Measurements from ENCODE around the gene HDDC2. TPM values are rescaled to one million over a fixed set of nuclear protein-coding genes. Genes with fewer than 3 reads are reported as not detected.

The HDDC2 gene
- total and polyA plus RNA-seq, 2 of the 8 experiments (the other 6 are each of a cell fraction or from before 2014, with no cell fraction given) = 89.3 to 129 TPM

GRCh38 chr6:125270380-125270779 lies 31.4 kb downstream of the HDDC2 start:
- Histone ChIP-seq H2BK5ac (ENCODE audit: low read depth, low read length) (no peak overlapping the region), H2BK15ac (ENCODE audit: low read length) (no peak overlapping the region), H3K27me3 (replicated peaks in 1 of 4; ENCODE audit: control insufficient read depth in 3 of 4, extremely low read depth in 1 of 4, insufficient read depth in 3 of 4, low read length in 3 of 4) (no peaks in the 10 kb centered on the region), H2BK20ac (ENCODE audit: low read length) (no peak overlapping the region), H3K9ac (replicated peaks in 1 of 4; ENCODE audit: extremely low read depth in 1 of 4, low read depth in 3 of 4, low read length in 3 of 4) (no peak overlapping the region), H3K4ac (replicated peaks; ENCODE audit: insufficient read length, low read depth, low read length) (no peak overlapping the region), H2BK12ac (ENCODE audit: low read depth, low read length) (no peak overlapping the region), H3K23me2 (ENCODE audit: low read depth, low read length) (no peaks in the 10 kb centered on the region), H3K9me3 (ENCODE audit: insufficient read depth in 2 of 2, low read depth in 1 of 2, low read length in 1 of 2) (no peaks in the 10 kb centered on the region), H4K8ac (ENCODE audit: extremely low read depth, insufficient read depth, low read length) (no peak overlapping the region), H3K4me1 (replicated peaks in 1 of 4; ENCODE audit: control insufficient read depth in 3 of 4, insufficient read depth in 4 of 4, low read length in 3 of 4) (no peaks in the 10 kb centered on the region; a peak in 1 of 7 replicates), H3K23ac (ENCODE audit: insufficient read length) (no peak overlapping the region), H3K14ac (ENCODE audit: insufficient read length) (no peak overlapping the region), H2AFZ (ENCODE audit: low read length) (no peak overlapping the region), H3K27ac (ENCODE audit: low read depth, low read length) (no peak overlapping the region), H3K56ac (replicated peaks; ENCODE audit: insufficient read length, low read depth, low read length) (no peak overlapping the region), H4K20me1 (replicated peaks in 1 of 2; ENCODE audit: control insufficient read depth in 1 of 2, insufficient read depth in 2 of 2, low read length in 2 of 2) (no peaks in the 10 kb centered on the region), H4K5ac (ENCODE audit: insufficient read length, low read depth, low read length) (no peak overlapping the region), H3K4me2 (ENCODE audit: insufficient read depth in 1 of 2, low read depth in 2 of 2, low read length in 2 of 2) (no peak overlapping the region), H2BK120ac (replicated peaks; ENCODE audit: low read depth, low read length) (no peak overlapping the region), H3K36me3 (ENCODE audit: control insufficient read depth in 2 of 4, insufficient read depth in 4 of 4, low read length in 3 of 4) (peaks cover 0 to 11% (median 0%) of the 10 kb centered on the region in 4 experiments; a peak in 3 of 8 replicates), H3K79me1 (ENCODE audit: low read depth, low read length) (no peaks in the 10 kb centered on the region), H4K91ac (replicated peaks; ENCODE audit: insufficient read length, low read length) (no peak overlapping the region), H3K18ac (ENCODE audit: extremely low read depth, low read length) (no peak overlapping the region), H3K4me3 (ENCODE audit: extremely low read depth in 1 of 4, insufficient read depth in 2 of 4, low read depth in 3 of 4, low read length in 4 of 4) (no peak overlapping the region), H3K79me2 (ENCODE audit: control insufficient read depth in 1 of 2, insufficient read depth in 2 of 2, low read length in 2 of 2) (no peaks in the 10 kb centered on the region), H2AK5ac (ENCODE audit: low read depth, low read length) (no peak overlapping the region)
- ChIA-PET POLR2A (ENCODE audit: partially characterized antibody) (no interaction called here), CTCF (ENCODE audit: partially characterized antibody) (interaction anchor here (0.7 kb wide), 1 partner anchor 9 kb away, joined by 3 read pairs; no protein-coding TSS in a partner anchor)
- WGBS, 2 experiments (ENCODE audit: extremely low coverage in 1 of 2, insufficient coverage in 1 of 2, insufficient read length in 1 of 2, insufficient replicate concordance in 2 of 2, low coverage in 1 of 2, low lambda C conversion rate in 2 of 2, missing lambda C conversion rate in 1 of 2) = 99% methylated on average over 4 of the region's 4 CpGs; no CpG with 5 or more reads in 1 of the 2 experiments
- no peak for FAIRE-seq
- no peak for DNase-seq (ENCODE audit: low read depth in 1 of 2, low spot score in 2 of 2)
- TF ChIP-seq RFX5 (IDR thresholded peaks at IDR 0.05; ENCODE audit: borderline replicate concordance, low read depth, low read length) = no peak
- no peak for TF ChIP-seq MAX (IDR thresholded peaks at IDR 0.05)
- TF ChIP-seq ATF2 (IDR thresholded peaks at IDR 0.05; ENCODE audit: low read length) = no peak
- TF ChIP-seq SUZ12 (IDR thresholded peaks at IDR 0.05; ENCODE audit: low read length) = no peak
- TF ChIP-seq POU5F1 (IDR thresholded peaks at IDR 0.05; ENCODE audit: low read depth, low read length) = no peak
- TF ChIP-seq SRF (IDR thresholded peaks at IDR 0.05; ENCODE audit: low read depth, low read length) = no peak
- no peak for TF ChIP-seq TAF7 (optimal IDR thresholded peaks at IDR 0.05; ENCODE audit: borderline replicate concordance, low read depth, low read length)
- no peak for TF ChIP-seq BCL11A (IDR thresholded peaks at IDR 0.05; ENCODE audit: low read depth in 2 of 2, low read length in 2 of 2)
- TF ChIP-seq SP4 (IDR thresholded peaks at IDR 0.05; ENCODE audit: low read length) = no peak
- no peak for TF ChIP-seq CHD1 (IDR thresholded peaks at IDR 0.05; ENCODE audit: low read depth, low read length)
- TF ChIP-seq CREB1 (IDR thresholded peaks at IDR 0.05) = no peak
- no peak for TF ChIP-seq RBBP5 (IDR thresholded peaks at IDR 0.05; ENCODE audit: borderline replicate concordance, low read depth, low read length)
- no peak for TF ChIP-seq JUND (IDR thresholded peaks at IDR 0.05; ENCODE audit: low read length)
- TF ChIP-seq BACH1 (IDR thresholded peaks at IDR 0.05; ENCODE audit: low read length) = no peak

Data from H1 (cell line).